ENCODE data around the gene NRARP. TPM values are rescaled to one million over a fixed set of nuclear protein-coding genes. Genes with fewer than 3 reads are reported as not detected.

The NRARP gene
- total RNA-seq, 1 experiment from 2014 or later: 7.4 TPM

DNA sequence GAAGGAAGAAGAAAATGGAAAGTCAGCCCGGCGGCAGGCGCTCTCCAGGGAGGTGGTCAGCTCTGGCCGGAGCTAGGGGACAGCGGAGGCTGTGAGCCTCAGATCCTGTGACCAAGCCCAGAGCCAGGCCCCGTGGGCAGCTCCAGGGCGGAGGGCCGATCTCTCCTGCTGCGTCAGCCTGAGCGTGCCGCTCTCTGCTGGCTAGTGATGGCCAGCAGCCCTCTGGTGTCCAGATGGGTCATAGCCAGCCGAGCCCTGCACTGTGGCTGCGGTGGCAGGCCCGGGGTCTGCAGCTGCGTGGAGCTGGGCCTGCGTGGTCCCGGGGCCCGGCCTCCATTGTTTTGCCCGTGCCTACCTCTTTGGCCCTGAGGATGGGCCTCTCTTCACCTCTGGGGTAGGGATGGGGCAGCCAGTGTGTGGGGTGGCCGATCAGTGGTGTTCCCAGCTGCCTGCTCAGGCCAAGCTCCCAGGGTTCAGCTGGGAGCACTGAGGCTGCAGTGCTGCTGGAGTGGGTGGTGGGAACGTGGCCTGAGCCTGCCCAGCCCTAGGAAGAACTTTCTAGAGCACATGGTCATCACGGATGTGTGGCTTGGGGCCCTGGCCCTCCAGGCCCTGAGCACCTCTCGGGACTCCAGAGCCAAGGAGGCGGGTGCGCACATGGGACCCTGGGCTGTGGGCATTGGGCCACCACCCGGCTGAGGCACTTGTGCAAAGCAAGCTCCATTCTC, 17.1 kb upstream of the NRARP start:
- TF ChIP-seq, protein P1, sequence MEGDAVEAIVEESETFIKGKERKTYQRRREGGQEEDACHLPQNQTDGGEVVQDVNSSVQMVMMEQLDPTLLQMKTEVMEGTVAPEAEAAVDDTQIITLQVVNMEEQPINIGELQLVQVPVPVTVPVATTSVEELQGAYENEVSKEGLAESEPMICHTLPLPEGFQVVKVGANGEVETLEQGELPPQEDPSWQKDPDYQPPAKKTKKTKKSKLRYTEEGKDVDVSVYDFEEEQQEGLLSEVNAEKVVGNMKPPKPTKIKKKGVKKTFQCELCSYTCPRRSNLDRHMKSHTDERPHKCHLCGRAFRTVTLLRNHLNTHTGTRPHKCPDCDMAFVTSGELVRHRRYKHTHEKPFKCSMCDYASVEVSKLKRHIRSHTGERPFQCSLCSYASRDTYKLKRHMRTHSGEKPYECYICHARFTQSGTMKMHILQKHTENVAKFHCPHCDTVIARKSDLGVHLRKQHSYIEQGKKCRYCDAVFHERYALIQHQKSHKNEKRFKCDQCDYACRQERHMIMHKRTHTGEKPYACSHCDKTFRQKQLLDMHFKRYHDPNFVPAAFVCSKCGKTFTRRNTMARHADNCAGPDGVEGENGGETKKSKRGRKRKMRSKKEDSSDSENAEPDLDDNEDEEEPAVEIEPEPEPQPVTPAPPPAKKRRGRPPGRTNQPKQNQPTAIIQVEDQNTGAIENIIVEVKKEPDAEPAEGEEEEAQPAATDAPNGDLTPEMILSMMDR (conservative IDR thresholded peaks at IDR 0.05; ENCODE audit: low read depth, low read length): no peak
- no peak for TF ChIP-seq EZH2 (IDR thresholded peaks at IDR 0.05; ENCODE audit: borderline replicate concordance, low read depth, low read length, poor library complexity, severe bottlenecking)
- POLR2A ChIA-PET (ENCODE audit: low non-redundant PET): no interaction called here
- Histone ChIP-seq H3K4me3 (ENCODE audit: low read depth, low read length, poor library complexity, severe bottlenecking) (no peak overlapping the region), H3K27me3 (replicated peaks; ENCODE audit: insufficient read depth, low read depth, low read length, poor library complexity) (no peaks in the 10 kb centered on the region), H3K4me1 (ENCODE audit: insufficient read depth, low read length, poor library complexity, severe bottlenecking) (peaks cover 21% of the 10 kb centered on the region), H3K9me3 (ENCODE audit: low read depth, low read length, poor library complexity, severe bottlenecking) (no peaks in the 10 kb centered on the region), H3K36me3 (ENCODE audit: insufficient read depth, low read length, poor library complexity, severe bottlenecking) (no peaks in the 10 kb centered on the region), H3K27ac (ENCODE audit: low read depth, low read length, poor library complexity, severe bottlenecking) (no peak overlapping the region)
- intact Hi-C loops (cut with micrococcal nuclease; ENCODE audit: unreplicated experiment): no loop called here
- CTCF ChIA-PET: no interaction called here
- DNase-seq (ENCODE audit: low spot score): no peak
- no TSS peak for BruUV-seq (replicated peaks)

- BruUV-seq (replicated peaks): no TSS peak
- H3K4me3 ChIP-seq (ENCODE audit: low read depth, low read length, poor library complexity, severe bottlenecking): no peak overlapping the region
- no peak overlapping the region for H3K27ac ChIP-seq (ENCODE audit: low read depth, low read length, poor library complexity, severe bottlenecking)
- TF ChIP-seq, protein P1 (conservative IDR thresholded peaks at IDR 0.05; ENCODE audit: low read depth, low read length): no peak
- no peak for TF ChIP-seq EZH2 (IDR thresholded peaks at IDR 0.05; ENCODE audit: borderline replicate concordance, low read depth, low read length, poor library complexity, severe bottlenecking)
- no peaks in the 10 kb centered on the region for H3K9me3 ChIP-seq (ENCODE audit: low read depth, low read length, poor library complexity, severe bottlenecking)
- POLR2A ChIA-PET (ENCODE audit: low non-redundant PET): interaction anchor here (0.5 kb wide), 1 partner anchor 127 kb away, joined by 3 read pairs; no protein-coding TSS in a partner anchor
- DNase-seq (ENCODE audit: low spot score): no peak
- intact Hi-C loops (cut with micrococcal nuclease; ENCODE audit: unreplicated experiment): no loop called here
- no peaks in the 10 kb centered on the region for H3K36me3 ChIP-seq (ENCODE audit: insufficient read depth, low read length, poor library complexity, severe bottlenecking)
- CTCF ChIA-PET: interaction anchor here (0.6 kb wide), 1 partner anchor 29 kb away, joined by 3 read pairs; no protein-coding TSS in a partner anchor
- H3K27me3 ChIP-seq (replicated peaks; ENCODE audit: insufficient read depth, low read depth, low read length, poor library complexity): no peaks in the 10 kb centered on the region
- H3K4me1 ChIP-seq (ENCODE audit: insufficient read depth, low read length, poor library complexity, severe bottlenecking): peaks cover 21% of the 10 kb centered on the region
These were observed 16.5 kb upstream of the NRARP start for GRCh38 chr9:137318602-137319001.

- ChIA-PET CTCF (interaction anchor here (0.6 kb wide), 1 partner anchor 28 kb away, joined by 3 read pairs; no protein-coding TSS in a partner anchor), POLR2A (ENCODE audit: low non-redundant PET) (interaction anchor here (0.5 kb wide), 1 partner anchor 126 kb away, joined by 3 read pairs; no protein-coding TSS in a partner anchor)
- H3K9me3 ChIP-seq (ENCODE audit: low read depth, low read length, poor library complexity, severe bottlenecking): no peaks in the 10 kb centered on the region
- no peak overlapping the region for H3K27ac ChIP-seq (ENCODE audit: low read depth, low read length, poor library complexity, severe bottlenecking)
- H3K4me1 ChIP-seq (ENCODE audit: insufficient read depth, low read length, poor library complexity, severe bottlenecking): peaks cover 21% of the 10 kb centered on the region
- no peaks in the 10 kb centered on the region for H3K27me3 ChIP-seq (replicated peaks; ENCODE audit: insufficient read depth, low read depth, low read length, poor library complexity)
- BruUV-seq (replicated peaks): no TSS peak
- no peaks in the 10 kb centered on the region for H3K36me3 ChIP-seq (ENCODE audit: insufficient read depth, low read length, poor library complexity, severe bottlenecking)
- intact Hi-C loops (cut with micrococcal nuclease; ENCODE audit: unreplicated experiment): no loop called here
- H3K4me3 ChIP-seq (ENCODE audit: low read depth, low read length, poor library complexity, severe bottlenecking): no peak overlapping the region
- TF ChIP-seq, protein P1 (conservative IDR thresholded peaks at IDR 0.05; ENCODE audit: low read depth, low read length): no peak
- no peak for TF ChIP-seq EZH2 (IDR thresholded peaks at IDR 0.05; ENCODE audit: borderline replicate concordance, low read depth, low read length, poor library complexity, severe bottlenecking)
- DNase-seq (ENCODE audit: low spot score): no peak
These were observed 15.8 kb upstream of the NRARP start for GRCh38 chr9:137317718-137318511.
